HepG2 (cell line): ENCODE results near the gene PRTN3. TPM values are rescaled to one million over a fixed set of nuclear protein-coding genes. Genes with fewer than 3 reads are reported as not detected.

Experiments used
- AGO1 ChIP-seq: fragments of 200-400 bp; formaldehyde crosslinking; IDR thresholded peaks from 2 replicates; pipeline ENCODE4 v1.6.1; 2017; ENCODE audit warnings: mild to moderate bottlenecking, low read depth, low read length, moderate library complexity; ENCODE audit not compliant: poor library complexity, severe bottlenecking
- JUNB ChIP-seq: sonication (generic); formaldehyde crosslinking; IDR thresholded peaks from 2 replicates; pipeline ENCODE4 v1.8.0; 2022; ENCODE audit warnings: missing genetic modification reagents, mild to moderate bottlenecking, borderline replicate concordance
- MED8 ChIP-seq: sonication (generic); formaldehyde crosslinking; IDR thresholded peaks from 2 replicates; pipeline ENCODE4 v1.8.1; 2023; ENCODE audit warnings: mild to moderate bottlenecking, missing genetic modification reagents; ENCODE audit not compliant: insufficient replicate concordance
- PAX8 ChIP-seq: sonication (generic); formaldehyde crosslinking; IDR thresholded peaks from 2 replicates; pipeline ENCODE4 v1.8.0; 2022; ENCODE audit warnings: mild to moderate bottlenecking, missing genetic modification reagents, borderline replicate concordance
- ZNF749 ChIP-seq: sonication (generic); formaldehyde crosslinking; IDR thresholded peaks from 2 replicates; pipeline ENCODE4 v1.8.0; 2022; ENCODE audit warnings: mild to moderate bottlenecking, missing genetic modification reagents, moderate library complexity, borderline replicate concordance
- polyA plus RNA-seq, 8 experiments: library from polyadenylated mRNA; depleted of rRNA in 3 of 8; stranded (reverse) in 7 of 8; unstranded in 1 of 8; fragments of >200 nt; fragmentation: Illumina TruSeq in 4 of 8; extraction: Trizol in 4 of 8; gene quantifications; 2 replicates each; pipeline versions ENCODE4 v1.2.1 to v1.2.3, GENCODE V29; 2011 to 2016; ENCODE audit warnings: low read depth in 4 of 8, missing spikeins in 1 of 8, mixed read lengths in 1 of 8; ENCODE audit not compliant: insufficient read depth in 1 of 8
- total RNA-seq, 5 experiments: library from RNA; depleted of rRNA; stranded (reverse); fragments of >200 nt; fragmentation: Illumina TruSeq; extraction: Trizol; gene quantifications; 2 replicates each; pipeline ENCODE4 v1.2.3, GENCODE V29; 2016; ENCODE audit warnings: low read depth in 1 of 5
- TF ChIP-seq, protein P1 (sequence below), 2 experiments: fragments of 450-650 bp in 1 of 2; sonication (generic) in 1 of 2; formaldehyde crosslinking in 1 of 2; IDR thresholded peaks; 2 replicates each; pipeline versions ENCODE4 v1.6.1 to v1.8.0; 2016 to 2022; ENCODE audit warnings: antibody characterized with exemption in 1 of 2, mild to moderate bottlenecking in 1 of 2, missing genetic modification reagents in 1 of 2
- TF ChIP-seq, protein P2 (sequence below): sonication (generic); formaldehyde crosslinking; IDR thresholded peaks from 2 replicates; pipeline ENCODE4 v1.5.0; 2020; ENCODE audit warnings: missing genetic modification reagents, mild to moderate bottlenecking, borderline replicate concordance
- TF ChIP-seq, protein P3 (sequence below): IDR thresholded peaks from 2 replicates; pipeline ENCODE4 v1.6.1; 2016; ENCODE audit warnings: missing biosample characterization, missing genetic modification reagents, low read depth
- TF ChIP-seq, protein P4 (sequence below): sonication (generic); formaldehyde crosslinking; conservative IDR thresholded peaks from 2 replicates; pipeline ENCODE4 v1.4.0; 2020; ENCODE audit warnings: missing genetic modification reagents
- TF ChIP-seq, protein P5 (sequence below): sonication (generic); formaldehyde crosslinking; IDR thresholded peaks from 2 replicates; pipeline ENCODE4 v1.4.0; 2020; ENCODE audit warnings: mild to moderate bottlenecking, missing genetic modification reagents
- TF ChIP-seq, protein P6 (sequence below): sonication (generic); formaldehyde crosslinking; IDR thresholded peaks from 2 replicates; pipeline ENCODE4 v1.4.0; 2020; ENCODE audit warnings: mild to moderate bottlenecking, missing genetic modification reagents

Gene PRTN3
- total and polyA plus RNA-seq, 2 of the 13 experiments (the other 11 are each of a cell fraction or from before 2014, with no cell fraction given): not detected

DNA sequence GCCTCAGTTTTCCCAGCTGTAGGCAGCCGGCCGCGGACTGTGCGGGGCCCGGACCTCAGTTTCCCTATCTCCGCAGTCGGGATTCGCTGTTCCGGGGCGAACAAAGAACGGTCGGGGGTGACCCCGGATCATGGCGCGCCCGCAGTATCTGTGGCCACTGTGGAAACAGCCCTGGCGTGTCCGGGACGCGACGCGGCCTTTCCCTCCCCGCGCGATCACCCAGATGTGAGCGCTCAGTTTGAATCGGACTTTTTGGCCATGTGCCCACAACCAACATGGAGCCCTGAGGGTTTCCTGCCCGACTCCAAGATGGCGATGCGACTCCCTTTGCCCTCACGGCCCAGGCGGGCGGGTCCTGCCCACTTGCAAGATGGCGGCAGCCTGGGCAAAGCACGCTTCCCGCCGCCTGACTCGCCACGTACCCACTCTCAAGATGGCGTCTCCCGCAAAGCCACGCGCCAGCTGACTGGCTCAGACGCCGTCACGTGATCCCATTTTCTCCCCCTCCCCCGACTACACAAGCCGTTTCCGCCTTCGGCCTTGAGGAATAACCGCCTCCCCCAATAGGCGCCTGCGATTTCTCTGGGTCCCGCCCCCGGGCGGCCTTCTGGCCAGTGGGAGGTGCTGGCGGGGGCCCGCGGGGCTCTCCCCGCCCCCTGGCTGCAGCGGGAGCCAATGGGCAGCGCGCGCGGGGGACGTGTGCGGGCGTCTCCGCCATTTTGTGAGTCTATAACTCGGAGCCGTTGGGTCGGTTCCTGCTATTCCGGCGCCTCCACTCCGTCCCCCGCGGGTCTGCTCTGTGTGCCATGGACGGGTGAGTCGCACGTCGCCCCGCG lies 43.9 kb upstream of the PRTN3 start, which contains the start of gene PTBP1 (continued):
- TF ChIP-seq, protein P1, sequence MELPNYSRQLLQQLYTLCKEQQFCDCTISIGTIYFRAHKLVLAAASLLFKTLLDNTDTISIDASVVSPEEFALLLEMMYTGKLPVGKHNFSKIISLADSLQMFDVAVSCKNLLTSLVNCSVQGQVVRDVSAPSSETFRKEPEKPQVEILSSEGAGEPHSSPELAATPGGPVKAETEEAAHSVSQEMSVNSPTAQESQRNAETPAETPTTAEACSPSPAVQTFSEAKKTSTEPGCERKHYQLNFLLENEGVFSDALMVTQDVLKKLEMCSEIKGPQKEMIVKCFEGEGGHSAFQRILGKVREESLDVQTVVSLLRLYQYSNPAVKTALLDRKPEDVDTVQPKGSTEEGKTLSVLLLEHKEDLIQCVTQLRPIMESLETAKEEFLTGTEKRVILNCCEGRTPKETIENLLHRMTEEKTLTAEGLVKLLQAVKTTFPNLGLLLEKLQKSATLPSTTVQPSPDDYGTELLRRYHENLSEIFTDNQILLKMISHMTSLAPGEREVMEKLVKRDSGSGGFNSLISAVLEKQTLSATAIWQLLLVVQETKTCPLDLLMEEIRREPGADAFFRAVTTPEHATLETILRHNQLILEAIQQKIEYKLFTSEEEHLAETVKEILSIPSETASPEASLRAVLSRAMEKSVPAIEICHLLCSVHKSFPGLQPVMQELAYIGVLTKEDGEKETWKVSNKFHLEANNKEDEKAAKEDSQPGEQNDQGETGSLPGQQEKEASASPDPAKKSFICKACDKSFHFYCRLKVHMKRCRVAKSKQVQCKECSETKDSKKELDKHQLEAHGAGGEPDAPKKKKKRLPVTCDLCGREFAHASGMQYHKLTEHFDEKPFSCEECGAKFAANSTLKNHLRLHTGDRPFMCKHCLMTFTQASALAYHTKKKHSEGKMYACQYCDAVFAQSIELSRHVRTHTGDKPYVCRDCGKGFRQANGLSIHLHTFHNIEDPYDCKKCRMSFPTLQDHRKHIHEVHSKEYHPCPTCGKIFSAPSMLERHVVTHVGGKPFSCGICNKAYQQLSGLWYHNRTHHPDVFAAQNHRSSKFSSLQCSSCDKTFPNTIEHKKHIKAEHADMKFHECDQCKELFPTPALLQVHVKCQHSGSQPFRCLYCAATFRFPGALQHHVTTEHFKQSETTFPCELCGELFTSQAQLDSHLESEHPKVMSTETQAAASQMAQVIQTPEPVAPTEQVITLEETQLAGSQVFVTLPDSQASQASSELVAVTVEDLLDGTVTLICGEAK (IDR thresholded peaks at IDR 0.05): no peak
- TF ChIP-seq, protein P1 (CRISPR knock-in tag; IDR thresholded peaks at IDR 0.05): peak; percentile 67; the same call in 1 of the 2 replicates
- TF ChIP-seq, protein P2, sequence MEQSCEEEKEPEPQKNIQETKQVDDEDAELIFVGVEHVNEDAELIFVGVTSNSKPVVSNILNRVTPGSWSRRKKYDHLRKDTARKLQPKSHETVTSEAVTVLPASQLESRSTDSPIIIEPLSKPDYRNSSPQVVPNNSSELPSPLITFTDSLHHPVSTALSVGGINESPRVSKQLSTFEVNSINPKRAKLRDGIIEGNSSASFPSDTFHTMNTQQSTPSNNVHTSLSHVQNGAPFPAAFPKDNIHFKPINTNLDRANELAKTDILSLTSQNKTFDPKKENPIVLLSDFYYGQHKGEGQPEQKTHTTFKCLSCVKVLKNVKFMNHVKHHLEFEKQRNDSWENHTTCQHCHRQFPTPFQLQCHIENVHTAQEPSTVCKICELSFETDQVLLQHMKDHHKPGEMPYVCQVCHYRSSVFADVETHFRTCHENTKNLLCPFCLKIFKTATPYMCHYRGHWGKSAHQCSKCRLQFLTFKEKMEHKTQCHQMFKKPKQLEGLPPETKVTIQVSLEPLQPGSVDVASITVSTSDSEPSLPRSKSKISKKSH: peak; percentile 79; the same call in 1 of the 2 replicates
- TF ChIP-seq, protein P3, sequence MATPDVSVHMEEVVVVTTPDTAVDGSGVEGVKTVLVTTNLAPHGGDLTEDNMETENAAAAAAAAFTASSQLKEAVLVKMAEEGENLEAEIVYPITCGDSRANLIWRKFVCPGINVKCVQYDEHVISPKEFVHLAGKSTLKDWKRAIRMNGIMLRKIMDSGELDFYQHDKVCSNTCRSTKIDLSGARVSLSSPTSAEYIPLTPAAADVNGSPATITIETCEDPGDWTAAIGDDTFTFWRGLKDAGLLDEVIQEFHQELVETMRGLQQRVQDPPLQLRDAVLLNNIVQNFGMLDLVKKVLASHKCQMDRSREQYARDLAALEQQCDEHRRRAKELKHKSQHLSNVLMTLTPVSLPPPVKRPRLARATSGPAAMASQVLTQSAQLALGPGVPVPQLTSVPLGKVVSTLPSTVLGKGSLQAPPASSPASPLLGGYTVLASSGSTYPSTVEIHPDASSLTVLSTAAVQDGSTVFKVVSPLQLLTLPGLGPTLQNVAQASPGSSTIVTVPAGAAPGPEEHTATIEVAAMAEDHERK (CRISPR knock-in tag): peak; percentile 81
- no peak for TF ChIP-seq PAX8 (CRISPR knock-in tag)
- peak; percentile 92 for TF ChIP-seq ZNF749 (CRISPR knock-in tag)
- TF ChIP-seq, protein P4, sequence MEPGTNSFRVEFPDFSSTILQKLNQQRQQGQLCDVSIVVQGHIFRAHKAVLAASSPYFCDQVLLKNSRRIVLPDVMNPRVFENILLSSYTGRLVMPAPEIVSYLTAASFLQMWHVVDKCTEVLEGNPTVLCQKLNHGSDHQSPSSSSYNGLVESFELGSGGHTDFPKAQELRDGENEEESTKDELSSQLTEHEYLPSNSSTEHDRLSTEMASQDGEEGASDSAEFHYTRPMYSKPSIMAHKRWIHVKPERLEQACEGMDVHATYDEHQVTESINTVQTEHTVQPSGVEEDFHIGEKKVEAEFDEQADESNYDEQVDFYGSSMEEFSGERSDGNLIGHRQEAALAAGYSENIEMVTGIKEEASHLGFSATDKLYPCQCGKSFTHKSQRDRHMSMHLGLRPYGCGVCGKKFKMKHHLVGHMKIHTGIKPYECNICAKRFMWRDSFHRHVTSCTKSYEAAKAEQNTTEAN: peak; percentile 52
- TF ChIP-seq MED8 (CRISPR knock-in tag): peak; percentile 84
- TF ChIP-seq, protein P5, sequence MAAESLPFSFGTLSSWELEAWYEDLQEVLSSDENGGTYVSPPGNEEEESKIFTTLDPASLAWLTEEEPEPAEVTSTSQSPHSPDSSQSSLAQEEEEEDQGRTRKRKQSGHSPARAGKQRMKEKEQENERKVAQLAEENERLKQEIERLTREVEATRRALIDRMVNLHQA (CRISPR knock-in tag): no peak
- TF ChIP-seq, protein P6, sequence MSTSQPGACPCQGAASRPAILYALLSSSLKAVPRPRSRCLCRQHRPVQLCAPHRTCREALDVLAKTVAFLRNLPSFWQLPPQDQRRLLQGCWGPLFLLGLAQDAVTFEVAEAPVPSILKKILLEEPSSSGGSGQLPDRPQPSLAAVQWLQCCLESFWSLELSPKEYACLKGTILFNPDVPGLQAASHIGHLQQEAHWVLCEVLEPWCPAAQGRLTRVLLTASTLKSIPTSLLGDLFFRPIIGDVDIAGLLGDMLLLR: peak; percentile 60; the same call in 1 of the 2 replicates
- TF ChIP-seq JUNB (CRISPR knock-in tag): no peak
- peak; percentile 56 for TF ChIP-seq AGO1
